DMS79 (cell line): ENCODE data around the gene ADD2.

Experiments used
- DNase-seq: peaks from one replicate; lab custom pipeline; 2025; lab: John Stamatoyannopoulos, UW

The ADD2 gene

DNA sequence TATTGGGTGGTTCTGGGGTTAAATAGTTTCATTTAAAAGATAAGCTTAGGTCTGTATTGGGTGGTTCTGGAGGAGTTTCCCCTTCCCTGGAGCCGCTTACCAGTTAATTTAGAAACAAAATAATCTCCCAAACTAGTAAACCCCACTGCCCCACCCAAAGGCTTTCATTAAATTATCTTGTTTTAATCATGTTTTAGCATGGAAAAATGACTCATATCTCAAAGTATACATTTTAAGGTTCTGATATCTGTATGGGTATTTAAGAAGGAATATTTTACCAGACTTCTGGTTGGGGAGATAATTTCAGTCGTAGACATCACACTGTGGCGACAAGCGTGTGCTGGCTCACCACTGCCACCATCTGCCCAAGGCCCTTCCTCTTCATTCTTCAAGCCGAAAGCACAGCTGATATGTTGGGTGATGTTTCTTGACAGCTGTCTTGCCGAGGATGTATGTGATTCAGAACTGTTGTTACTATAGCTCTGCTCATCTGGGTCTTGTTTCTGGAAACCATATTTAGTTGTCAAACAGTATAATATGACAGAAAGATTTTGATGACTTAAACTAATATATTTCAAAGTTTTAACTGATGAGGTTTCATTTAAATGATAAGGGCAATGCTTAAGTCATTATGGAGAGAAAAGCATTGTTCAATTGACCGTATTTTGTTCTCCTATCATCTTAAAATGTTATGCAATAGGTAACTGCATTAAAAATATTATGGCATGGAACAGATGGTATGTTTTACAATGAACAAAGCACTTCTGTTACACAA lies 17.3 kb upstream of the ADD2 start:
- no peak for DNase-seq

GRCh38 chr2:70784320-70784719 lies 16.3 kb upstream of the ADD2 start:
- DNase-seq, result no peak

GRCh38 chr2:70779911-70780545 lies 12.0 kb upstream of the ADD2 start:
- DNase-seq, result no peak

DNA sequence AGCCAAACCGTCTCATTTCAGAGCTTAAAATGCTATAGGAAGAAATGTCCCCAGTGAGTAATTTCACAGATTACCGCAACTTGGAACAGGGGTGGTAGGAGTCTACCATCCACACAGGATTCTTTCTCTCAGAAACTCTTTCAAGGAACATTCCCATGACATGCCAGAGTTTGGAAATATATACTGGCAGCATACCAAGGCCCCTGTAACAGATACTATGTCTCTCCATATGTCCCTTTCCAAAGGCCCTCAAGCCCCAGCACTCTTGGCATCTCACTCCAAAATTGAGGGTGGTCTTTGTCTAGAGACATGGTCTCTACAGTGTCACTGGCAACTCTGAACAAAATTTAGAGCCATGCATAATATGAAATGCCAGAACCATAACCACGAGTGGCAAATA lies 11.5 kb upstream of the ADD2 start:
- no peak for DNase-seq

DNA sequence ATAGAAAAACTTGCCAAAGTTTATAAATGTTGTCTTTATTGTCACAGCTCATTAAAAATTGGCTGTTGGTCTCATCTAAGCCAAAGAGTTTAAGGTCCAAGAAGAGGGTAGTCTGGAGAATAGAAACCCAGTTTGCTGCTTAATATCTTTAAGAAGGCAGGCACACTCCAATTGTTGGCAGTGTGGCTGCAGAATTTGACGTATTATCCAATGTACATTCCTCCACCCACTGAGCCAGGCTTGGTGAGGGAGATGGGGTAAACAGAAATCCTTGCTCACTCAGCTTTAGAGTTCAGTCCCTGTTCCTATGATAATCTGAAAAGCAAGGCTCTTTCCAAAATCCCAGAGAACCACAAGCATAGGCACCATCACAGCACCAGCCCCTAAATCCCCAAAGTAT lies 10.7 kb upstream of the ADD2 start:
- DNase-seq, result no peak

DNA sequence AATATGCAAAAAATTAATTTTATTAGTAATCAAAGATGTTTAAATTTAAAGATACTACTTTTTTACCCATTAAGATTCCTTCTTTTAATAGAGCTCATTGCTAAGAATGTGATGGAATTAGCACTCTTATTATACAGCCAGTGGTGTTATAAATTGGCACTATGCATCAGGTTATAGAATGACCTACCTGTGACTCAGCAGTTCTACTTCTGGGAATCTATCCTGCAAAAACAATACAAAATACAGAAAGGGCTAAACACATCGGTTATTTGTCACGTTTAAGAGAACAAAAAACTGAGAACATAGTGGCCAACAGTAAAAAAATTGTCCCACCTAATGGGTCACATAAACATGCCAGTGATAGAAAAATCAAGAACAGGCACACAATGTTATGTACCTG lies 9.4 kb upstream of the ADD2 start:
- DNase-seq, result no peak

- no peak for DNase-seq
Measured at GRCh38 chr2:70776266-70776665, 8.3 kb upstream of the ADD2 start.

DNA sequence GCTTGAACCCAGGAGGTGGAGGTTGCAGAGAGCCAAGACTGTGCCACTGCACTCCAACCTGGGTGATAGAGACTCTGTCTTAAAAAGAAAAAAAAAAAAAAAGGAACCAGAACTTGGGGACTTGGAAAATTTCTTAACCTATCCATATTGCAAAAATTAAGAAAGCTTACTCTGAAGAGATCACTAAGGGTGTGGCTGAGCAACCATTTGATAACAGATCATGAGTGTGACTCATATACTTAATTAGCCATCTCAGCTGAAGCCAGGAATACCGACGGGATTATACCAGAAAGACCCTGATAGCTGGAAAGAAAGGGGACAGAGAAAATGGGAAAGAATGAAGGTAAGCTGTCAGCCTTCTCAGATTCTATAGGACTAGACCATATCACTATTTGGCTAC lies 7.1 kb upstream of the ADD2 start:
- no peak for DNase-seq

DNA sequence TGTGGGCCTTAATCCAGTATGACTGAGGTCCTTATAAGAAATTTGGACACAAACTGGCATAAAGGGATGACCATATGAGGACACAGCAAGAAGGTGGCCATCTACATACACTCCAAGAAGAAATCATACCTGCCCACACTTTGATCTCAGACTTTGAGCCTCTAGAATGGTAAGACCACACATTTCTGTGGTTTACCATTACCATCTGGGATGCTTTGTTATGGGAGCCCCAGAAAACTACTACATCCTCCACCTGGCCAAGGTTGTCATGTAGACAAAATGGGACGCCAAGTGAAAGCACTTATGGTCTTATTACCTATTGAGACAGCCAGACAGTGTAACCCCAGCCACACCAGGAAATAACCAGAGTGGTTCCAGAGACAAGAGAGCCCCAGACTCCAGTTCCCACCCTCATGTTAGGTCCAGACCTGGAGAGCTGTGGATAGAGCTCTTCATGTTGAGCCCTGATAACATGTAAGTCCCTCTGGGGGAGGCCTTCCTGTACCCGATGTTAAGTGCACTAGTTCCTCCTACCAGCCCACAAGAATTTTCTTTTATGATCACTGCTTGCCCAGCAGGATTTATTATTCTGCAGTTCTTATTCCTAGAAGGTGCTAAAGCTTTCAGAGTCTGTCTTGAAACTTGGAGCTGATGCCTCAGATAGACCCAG lies 4.6 kb upstream of the ADD2 start:
- DNase-seq, result no peak

GRCh38 chr2:70771446-70771845 lies 3.4 kb upstream of the ADD2 start:
- no peak for DNase-seq

GRCh38 chr2:70769450-70769849 lies 1.4 kb upstream of the ADD2 start:
- DNase-seq, result no peak

GRCh38 chr2:70768590-70769085 lies 638 bp upstream of the ADD2 start:
- DNase-seq, result no peak

DNA sequence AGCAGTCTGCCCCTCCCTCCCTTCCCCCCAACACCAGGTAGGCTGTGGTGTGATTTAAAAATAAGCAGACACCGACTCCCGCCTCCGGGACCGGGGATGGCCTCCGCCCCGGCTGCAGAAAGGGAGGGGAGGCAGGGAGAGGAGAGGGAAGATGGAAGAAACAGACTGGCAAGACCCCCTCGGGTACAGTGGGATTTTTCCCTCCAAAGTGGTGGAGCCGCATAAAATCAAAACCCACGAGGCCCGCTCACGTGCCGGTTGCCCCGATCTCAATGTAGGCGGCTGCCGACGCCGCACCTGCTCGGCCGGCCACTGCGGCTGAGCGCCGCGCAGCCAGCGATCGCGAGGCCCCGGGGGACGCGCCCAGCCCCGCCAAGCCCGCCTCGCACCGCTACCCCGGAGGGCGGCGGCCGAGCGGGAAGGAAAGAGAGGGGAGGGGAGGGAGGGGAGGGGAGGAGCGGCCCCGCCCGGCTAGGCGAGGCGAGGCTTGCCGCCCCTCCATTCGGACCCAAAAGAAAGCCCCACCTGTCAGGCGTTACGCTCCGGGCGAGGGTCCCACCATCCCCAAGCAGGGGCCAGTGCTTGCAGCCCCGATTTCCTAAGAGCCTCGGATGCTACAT lies 811 bp downstream of the ADD2 start:
- DNase-seq, result peak; percentile 73

- DNase-seq, result peak; percentile 5
Measured at GRCh38 chr2:70766357-70767078, 1.5 kb downstream of the ADD2 start.

- DNase-seq, result no peak
Measured at GRCh38 chr2:70765507-70765906, 2.5 kb downstream of the ADD2 start.

DNA sequence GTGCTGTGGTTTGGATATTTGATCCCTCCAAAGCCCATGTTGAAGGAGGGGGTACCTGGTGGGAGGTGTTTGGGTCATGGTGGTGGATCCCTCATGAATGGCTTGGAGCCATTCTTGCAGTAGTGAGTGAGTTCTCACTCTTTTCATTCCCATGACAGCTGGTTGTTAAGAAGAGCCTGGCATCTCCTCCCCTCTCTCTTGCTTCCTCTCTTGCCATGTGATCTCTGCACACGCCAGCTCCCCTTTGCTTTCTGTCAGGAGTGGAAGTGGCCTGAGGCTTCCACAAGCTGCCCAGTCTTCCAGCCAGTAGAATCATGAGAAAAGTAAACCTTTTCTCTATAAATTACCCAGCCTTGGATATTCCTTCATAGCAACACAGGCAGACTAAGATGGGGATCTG lies 8.6 kb downstream of the ADD2 start:
- DNase-seq, result no peak

- no peak for DNase-seq
Measured at GRCh38 chr2:70757966-70758365, 10.0 kb downstream of the ADD2 start.

DNA sequence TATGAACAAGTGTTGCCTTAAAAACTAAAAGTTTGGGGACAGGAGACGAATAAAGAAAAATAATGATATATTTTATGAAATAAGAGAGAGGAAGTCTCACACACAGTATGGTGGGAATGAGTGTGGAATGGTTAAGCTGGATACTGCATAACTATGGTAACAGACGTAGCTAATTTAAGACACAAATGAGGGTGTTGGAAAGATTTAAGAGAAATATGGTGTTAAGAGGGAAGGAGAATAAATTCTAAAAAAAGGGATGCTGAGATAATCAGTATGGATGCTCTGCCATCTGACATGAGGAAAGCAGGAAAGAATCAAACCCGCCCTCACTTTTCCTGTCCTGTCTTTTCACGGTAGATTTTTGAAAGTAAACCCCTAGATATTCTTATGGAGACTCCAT lies 10.6 kb downstream of the ADD2 start:
- DNase-seq, result no peak

- no peak for DNase-seq
Measured at GRCh38 chr2:70756128-70756527, 11.9 kb downstream of the ADD2 start.

GRCh38 chr2:70753902-70754301 lies 14.1 kb downstream of the ADD2 start:
- peak; percentile 89 for DNase-seq

GRCh38 chr2:70753031-70753430 lies 15.0 kb downstream of the ADD2 start:
- DNase-seq, result no peak

DNA sequence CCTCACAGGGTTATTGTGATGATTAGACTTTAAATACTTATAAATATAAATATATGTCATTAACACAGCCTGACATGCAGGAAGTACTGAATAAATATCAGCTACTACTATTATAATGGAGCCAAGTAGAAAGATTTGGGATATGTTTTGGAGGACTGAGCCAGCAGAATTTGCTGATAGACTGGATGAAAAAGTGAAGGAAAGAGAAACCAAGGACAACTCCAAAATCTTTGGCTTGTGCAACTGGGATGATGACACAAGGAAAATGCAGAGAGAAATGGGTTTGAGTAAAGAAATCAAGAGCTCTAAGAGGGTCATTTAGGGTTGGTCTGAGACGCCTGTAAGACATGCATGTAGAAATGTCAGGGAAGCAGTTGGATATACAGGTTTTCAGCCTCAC lies 15.6 kb downstream of the ADD2 start:
- DNase-seq, result no peak
